Left lobe of liver (tissue), 2 donors: ENCODE results near the gene MRPL48. TPM values are rescaled to one million over a fixed set of nuclear protein-coding genes. Genes with fewer than 3 reads are reported as not detected.
"Not testable (repeated sequence)": the region's sequence is repeated elsewhere in the genome, so short reads cannot be mapped to it uniquely, and the experiment has no call there.

Source experiments
- ATAC-seq: fragments of 200-7000 bp; cut with Tn5 transposase; one replicate; pipeline ENCODE4 v1.9.1; 2020; ENCODE audit warnings: mild to moderate bottlenecking, moderate library complexity
- DNase-seq: peaks from one replicate; pipeline ENCODE4 v3.0.0-alpha.2; 2020; ENCODE audit warnings: low spot score
- total RNA-seq: library from RNA; stranded (reverse); gene quantifications from one replicate; pipeline ENCODE4 v1.2.1, GENCODE V29; 2021
- donor health status: DM: no; HTN: no; CAD: no; lungs with moderate emphysema.
- donor health status: DM: no; HTN: yes; CAD: no.

The MRPL48 gene
- total RNA-seq, 1 donor from 2014 or later: 14.9 TPM

DNA sequence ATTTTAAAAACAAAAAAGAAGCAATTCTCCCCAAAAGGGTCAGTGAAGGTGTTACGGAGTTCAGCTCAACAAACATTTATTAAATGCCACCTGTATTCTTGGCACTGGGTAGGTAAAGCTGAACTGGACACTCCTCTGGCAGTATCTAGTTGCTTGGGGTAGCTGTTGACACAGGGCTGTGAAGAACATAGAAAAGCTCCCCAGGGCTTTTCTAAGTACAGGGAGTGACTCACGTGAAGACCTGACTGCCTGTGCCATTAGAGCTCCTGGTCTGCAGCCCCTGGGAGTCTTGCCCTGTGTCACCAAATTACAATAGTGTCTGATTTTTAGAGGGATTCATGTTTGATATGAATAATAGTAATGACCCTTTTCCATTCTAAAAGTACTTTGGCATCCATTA lies 45.4 kb downstream of the MRPL48 start:
- no peak for ATAC-seq
- DNase-seq: no peak

DNA sequence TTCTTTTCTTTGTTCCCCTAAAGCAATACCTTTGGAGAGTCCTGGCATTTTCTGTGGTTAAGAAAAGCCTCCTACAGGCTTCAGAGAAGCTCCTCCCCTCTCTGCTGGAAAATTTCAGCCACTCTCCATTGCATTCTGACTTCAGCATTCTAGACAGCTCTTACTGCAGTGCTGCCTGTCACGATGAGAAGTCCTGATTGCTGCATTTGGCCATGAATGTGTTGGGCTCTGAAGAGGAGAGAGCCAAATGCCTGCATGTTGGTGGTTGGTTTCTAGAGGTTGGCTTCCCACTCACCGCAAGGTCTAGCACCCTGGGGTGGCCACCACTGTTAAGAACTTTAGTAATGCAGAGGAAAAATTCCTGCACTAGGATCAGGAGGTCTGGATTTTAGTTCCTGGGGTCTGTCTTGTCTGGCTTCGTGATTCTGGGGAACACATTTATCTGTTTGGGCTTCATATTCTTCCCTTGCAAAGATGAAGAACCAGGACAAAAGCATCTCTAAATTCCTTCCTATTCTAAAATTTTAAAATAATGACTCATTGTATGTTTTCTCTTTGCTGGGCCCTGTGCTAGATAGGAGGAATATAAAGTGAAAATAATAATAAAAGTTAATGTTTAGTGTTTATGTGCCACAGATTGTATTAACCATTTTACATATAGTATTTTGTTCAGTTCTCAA lies 50.9 kb downstream of the MRPL48 start:
- DNase-seq (no peak), ATAC-seq (no peak)

DNA sequence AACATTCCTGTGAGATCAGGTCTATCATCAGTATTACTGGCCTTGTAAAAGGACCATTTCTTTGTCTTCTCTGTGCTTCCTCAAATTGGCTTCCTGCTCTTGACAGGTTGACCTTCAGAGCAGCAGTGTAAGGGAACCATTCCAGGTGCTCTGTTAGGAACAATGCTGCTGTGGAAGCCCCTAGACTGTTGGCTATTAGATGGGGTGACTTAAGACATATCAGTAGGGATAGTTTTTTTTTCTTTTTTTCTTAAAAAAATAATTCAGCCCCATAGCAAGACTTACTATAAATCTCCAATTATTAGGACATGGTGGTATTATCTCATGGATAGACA lies 51.4 kb downstream of the MRPL48 start:
- ATAC-seq (no peak), DNase-seq (no peak)

DNA sequence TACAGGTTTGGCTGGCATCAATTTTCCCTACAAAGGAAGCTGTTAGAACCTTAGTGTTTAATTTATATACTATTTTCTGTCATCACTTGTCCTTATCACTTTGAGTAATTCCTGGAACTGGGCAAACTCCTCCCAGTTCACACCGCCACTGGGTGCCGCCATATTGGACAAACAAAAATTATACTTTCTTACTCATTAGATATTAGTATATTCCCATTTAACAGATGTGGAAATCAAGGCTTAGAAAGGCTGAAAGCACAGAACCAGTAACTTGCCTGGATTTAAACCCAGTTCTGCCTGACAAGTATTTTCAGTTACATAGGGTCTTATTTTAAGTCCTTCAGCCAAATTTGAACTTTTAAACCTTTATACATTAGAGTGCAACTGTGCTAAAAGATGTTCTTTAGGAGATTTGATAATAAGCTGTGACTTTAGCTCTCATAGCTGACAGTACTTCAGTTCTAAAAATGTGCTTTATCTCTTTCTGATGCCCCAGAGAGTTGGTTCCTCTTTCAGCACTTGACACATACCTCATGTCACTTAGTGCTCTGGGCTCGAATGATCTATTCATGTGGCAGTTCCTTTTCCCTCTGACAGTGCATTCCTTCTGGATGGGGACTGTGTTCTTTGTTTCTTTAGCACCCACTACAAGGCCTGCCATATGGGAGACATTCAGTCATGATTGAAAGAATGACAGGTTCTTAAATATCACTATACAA lies 63.5 kb downstream of the MRPL48 start:
- ATAC-seq: no peak

DNA sequence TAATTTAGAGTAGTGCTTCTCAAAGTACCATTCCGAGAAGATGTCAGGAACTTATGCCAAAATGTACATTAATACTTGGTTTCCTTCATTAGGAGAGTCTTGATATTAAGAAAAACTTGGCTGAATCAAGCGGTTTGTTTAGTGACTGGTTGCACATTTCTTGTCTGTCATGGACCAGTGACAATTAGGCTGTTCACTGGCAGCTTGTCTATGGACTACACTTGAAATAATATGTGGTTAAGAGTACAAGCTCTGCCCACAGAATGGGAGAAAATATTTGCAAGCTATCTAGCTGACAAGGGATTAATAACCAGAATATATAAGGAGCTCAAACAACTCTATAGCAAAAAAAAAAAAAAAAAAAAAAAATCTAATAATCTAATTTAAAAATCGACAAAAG lies 64.4 kb downstream of the MRPL48 start:
- no peak for ATAC-seq
- DNase-seq: no peak

More for the DNA sequence above, 63.5 kb downstream of the MRPL48 start:
- DNase-seq: no peak

DNA sequence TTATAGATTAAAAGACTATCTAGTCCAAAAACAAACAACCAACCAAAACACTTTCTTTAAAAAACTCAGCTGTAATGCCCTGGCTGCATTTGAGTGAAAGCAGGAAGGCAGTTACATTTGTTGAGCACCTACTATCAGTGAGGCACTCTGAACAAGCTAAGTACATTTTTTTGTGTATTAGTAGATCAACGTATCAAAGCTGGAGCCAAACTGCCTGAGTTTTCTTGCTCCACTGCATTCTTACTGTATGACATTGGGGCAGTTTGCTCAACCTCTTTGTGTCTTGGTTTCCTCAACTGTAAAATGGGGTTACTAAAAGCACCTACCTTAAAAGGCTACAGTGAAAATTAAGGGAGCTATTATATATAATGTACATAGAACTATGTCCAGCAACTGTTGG lies 67.0 kb downstream of the MRPL48 start:
- DNase-seq: no peak
- no peak for ATAC-seq

DNA sequence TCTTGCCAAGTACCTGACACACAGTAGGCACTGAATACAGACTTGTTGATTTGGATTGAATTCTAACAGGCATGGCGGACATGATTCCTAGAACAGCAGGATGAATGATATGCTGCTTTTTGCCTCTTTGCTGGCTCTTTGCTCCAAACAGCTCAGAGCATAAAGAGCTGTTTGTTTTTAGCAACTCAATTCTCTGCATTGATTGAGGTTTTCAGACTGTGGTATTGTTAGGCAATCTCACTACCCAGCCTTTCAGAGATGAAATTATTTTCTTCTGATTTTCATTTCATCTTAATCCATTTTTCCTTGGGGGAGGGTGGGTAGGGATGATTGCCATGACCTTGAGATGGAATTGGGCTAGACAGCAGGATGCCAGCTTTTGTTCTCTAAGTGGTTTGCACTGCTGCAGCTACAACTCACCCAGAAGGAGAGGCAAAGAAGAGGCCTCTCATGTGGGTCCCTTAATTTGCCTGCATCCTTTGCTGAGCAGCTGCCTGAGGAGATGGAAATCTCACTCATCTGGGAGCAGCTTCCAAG lies 68.4 kb downstream of the MRPL48 start:
- DNase-seq (no peak), ATAC-seq (no peak)

DNA sequence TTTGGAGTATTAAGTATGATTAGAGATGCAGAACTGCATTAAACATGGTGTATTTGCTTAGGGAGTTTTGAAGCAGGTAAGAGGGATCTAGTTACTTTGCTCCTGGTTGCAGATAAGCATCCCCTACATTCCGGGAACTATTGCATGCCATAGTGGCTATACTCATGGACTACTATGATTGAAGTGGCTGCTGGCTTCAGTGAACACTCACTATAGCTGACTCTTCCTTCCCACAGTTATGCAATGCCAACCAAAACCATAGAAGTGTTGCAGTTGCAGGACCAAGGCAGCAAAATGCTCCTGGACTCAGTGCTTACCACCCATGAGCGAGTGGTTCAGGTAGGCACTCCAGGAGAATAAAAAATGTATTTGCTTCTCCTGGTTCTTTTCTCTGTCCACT lies 72.0 kb downstream of the MRPL48 start:
- no peak for ATAC-seq

DNA sequence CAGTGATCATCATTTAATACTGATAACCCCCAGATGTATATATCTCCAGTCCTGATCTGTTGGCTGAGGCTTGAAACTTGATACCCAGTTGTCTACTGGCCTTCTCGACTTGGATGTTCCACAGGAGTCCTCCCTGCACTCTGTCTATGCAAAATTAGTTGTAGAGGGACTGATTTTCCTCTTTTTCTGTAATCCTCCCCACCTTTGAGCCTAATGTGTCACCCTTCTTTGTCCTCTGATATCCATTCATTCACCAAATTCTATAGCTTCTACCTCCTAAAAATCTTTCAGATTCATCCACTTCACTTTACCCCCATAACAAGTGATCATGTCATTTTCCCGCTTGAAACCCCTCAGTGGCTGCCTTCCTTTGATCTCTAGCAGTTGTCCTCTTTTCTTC lies 72.5 kb downstream of the MRPL48 start:
- DNase-seq (no peak), ATAC-seq (no peak)

More for the DNA sequence above, 72.0 kb downstream of the MRPL48 start:
- no peak for DNase-seq

DNA sequence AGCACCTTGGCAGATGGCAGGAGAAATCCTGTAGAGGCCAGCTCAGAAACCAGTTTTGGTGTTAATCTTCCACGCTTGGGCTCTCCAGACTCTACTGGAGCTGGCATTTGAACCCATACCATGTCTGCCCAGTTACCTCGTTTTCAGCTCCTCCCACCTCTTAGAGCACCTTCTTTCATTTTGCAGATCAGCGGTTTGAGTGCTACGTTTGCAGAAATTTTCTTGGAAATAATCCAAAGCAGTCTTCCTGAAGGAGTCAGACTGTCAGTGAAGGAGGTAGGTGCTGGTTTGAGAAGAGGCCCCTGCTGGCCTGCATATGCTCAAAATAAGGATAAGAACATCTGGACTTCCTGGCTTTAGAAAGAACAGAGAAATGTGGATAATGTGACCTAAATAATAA lies 75.3 kb downstream of the MRPL48 start:
- DNase-seq (no peak), ATAC-seq (no peak)

DNA sequence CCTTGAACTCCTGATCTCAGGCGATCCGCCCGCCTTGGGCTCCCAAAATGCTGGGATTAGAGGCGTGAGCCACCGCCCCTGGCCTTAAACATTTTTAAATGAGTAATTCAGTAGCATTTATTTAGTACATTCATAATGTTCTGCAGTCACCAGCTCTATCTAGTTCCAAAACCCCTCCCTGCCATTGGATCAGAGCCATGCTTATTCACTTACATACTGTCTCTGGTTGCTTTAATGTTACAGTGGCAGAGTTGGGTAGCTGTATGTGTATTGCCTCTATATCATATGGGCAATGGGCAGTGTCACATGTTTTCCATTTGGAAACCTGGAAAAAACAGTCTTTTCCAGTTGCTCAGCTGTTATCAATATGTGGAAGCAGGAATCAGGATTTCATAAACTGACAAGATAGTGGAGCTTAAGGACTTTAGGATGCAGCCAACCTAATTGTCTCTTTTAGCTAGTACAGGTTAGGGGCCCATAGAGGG lies 78.5 kb downstream of the MRPL48 start:
- DNase-seq: no peak

DNA sequence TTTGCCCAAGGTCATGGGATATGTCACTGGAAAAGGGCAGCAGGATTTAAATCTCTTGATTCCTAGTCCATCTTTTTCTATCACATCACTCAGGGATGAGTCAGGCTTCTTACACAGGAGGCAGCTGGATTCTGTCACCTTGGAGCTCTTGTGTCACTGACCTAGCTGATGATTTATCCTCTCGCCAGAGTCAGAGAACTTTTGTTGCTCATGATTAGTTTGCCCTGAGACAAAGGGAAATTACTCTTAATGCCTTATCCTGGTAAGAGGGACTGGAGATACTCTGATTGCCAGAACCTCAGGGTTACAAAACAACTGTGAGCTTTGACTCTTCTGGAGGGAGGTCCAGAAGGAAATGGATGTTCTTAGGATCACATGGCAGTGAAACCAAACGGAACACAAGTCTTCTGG lies 78.9 kb downstream of the MRPL48 start:
- ATAC-seq (no peak), DNase-seq (no peak)

More for the DNA sequence above, 78.5 kb downstream of the MRPL48 start:
- ATAC-seq: no peak

DNA sequence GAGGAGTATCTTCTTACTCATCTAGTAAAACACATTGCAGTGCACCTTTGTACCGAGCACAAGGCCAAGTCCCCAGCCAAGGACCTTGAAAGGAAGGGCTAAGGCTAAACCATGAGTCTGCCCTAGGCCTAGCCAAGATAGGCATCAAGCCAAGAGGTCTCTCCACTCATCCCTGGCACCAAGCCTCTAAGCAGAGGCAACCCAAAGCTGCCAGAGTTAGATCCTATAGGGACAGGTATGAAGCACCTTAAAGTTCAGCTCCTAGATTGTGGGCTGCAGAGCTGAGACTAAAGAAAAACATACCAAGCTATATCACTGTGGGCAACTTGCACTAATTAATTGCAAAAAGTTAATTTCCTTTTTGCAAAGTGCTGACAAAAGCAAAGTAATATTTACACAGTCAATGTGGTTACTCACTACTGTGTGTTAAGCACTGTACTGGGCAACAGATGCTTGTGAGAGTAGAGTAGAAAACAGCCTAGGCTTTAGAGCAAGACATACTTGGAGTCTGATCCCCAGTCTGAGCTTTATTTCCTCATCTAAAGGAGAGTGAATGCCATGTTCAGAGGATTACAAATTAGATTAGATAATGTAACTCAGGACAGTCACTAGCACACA lies 81.8 kb downstream of the MRPL48 start:
- peak; percentile 77 for ATAC-seq
- DNase-seq: peak; percentile 55

DNA sequence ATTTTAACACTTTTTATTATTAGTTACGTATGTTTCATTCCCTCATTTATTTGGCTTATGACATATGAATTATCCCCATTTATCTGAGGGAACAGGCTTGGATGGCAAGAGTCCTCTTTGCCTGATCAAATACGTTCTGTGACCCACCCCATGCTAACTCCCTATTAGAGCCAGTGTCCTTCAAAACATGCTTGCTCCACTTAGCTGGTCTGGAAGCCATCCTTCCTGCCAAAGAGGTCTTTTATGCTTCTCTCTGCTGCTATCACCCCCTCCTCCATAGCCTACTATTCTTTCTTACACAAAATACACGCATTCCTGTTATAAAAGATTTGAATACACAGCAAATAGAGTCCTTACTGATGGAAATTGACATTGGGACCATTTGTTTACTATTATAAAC lies 82.6 kb downstream of the MRPL48 start:
- no peak for ATAC-seq
- no peak for DNase-seq

DNA sequence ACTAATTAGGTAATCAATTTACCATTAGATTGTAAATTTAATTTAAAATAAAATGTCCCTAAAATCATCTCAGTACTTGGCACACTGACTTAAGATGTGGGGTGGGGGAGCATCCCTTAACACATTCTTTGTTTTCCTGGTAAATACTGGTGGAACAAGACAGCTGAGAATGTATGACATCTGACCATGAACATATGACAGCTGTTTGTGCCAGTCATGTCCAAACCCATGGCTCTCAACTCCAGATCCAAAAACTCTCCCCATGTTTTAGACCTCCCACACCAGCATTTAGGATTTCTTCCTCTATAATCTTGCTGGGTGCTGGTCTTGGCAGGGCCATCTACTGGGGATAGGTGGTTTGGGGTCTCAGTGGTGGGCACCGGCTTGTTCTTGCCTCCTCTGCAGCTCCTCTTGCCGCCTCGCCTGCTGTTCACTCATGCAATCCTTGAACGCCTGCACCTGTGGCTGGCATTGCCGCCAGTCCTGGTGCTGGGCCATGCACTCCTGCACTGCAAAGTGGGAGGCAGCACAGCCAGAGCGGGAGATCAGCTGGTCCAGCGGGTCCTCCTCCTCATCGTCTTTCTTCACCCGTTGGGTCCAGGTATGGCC lies 85.2 kb downstream of the MRPL48 start:
- DNase-seq (no peak), ATAC-seq (no peak)

DNA sequence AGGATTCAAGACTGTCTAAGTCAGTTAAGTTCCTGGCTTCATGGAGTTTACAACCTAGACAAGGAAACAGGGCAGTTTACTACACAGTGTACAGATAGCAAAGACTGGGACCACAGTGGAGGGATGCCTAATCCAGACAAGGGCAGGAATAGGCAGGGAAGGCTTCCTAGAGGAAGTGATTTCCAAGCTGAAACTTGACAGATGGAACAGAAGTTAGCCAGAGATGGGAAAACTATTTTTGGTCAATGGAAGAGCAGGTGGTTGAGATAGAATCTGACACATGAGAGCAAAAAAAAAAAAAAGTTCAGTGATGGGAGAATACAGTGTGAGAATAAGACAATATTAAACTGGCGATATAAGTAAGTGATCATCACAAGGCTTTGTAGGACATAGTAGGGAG lies 87.7 kb downstream of the MRPL48 start:
- DNase-seq: no peak
- no peak for ATAC-seq

DNA sequence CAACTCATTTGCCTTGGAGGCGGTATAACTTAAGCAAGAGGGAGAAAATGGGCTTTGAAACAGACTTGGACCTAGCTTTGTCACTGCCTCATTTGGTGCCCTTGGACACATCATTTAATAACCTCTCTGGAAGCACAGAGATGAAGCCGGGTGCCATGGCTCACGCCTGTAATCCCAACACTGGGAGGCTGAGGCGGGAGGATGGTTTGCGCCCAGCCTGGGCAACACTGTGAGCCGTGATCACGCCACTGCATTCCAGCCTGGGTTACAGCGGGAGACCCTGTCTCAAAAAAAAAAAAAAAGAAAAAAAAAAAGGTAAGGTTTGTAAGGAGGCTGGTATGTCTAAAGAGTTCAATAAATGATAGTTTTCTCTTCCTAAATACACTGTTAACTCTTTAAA lies 88.2 kb downstream of the MRPL48 start:
- no peak for ATAC-seq
- DNase-seq: no peak

DNA sequence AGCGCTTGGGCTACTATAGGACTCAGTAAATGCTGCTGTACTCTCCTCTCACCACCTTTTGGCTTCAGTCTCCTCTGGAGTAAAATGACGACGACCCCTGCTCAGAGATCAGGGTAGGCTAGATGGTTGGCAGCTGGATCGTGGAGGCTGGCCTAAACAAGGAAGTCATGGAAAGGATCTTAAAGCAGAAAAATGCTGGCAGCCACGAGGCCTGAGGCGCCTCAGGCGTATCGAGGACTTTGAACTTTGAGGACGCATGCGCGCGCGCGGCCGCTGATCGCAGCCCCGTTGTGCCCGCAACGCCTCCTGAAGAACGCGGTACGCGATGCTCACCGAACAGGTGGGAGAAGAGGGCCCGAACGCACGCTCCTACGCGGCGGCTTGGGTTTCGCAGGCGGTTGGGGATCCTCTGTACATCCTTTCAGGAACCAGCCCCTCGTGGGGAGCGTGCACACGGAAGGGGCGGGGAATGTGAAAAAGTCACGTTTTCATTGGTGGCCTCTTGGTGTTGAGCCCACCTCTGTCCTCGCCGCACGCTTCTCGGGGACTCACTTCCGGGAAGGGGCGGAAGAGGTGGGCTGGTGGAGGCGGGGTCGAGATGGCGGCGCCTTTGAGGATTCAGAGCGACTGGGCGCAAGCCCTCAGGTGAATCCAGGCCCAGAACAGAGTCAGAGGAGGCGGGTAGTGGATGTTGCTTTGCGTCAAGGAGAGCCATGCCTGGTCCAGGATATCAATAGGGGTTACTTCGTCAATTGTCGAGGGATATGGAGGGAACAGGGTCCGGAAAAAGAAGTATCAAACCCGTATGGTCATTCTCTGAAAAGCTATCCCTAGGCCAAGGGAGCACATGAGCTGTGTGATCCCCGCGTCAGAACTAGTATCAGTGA lies 89.0 kb downstream of the MRPL48 start, which contains the start of the genes COA4 and PAAF1:
Gene COA4 (minus strand): TSS at position 423 of the 887 bp plus-strand sequence. CDS start 3,468 bp downstream, outside the sequence.
Gene PAAF1 (plus strand): TSS at position 576 of the 887 bp plus-strand sequence. CDS start 23 bp downstream, at position 599.
- ATAC-seq (peak; percentile 98), DNase-seq (peak; percentile 94)

DNA sequence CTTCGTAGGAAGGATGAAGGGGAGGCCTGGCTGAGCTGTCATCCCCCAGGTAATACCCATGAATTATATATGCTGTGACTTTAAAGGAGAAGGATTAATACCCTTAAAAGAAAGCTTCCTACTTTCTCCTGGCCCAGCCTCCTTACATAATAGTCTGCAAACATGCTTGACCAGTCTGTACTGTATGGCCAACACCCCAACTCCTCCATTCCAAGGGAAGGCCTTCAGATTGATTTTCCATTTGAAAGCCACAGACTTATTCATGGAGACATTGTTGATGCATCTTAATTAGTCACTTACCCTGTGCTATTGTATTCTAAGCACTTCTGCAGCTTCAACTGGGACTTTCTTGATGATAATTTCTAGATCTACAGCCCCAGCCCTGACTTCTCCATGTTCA lies 91.1 kb downstream of the MRPL48 start:
- ATAC-seq: no peak
- no peak for DNase-seq

DNA sequence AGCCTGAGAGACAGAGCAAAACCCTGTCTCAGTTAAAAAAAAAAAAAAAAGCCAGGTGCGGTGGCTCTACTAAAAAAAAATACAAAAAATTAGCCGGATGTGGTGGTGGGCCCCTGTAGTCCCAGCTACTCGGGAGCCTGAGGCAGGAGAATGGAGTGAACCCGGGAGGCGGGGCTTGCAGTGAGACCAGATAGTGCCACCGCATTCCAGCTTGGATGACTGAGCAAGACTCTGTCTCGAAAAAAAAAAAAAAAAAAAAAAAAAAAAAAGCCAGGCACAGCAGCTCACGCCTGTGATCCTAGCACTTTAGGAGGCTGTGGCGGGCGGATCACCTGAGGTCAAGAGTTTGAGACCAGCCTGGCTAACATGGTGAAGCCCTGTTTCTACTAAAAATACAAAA lies 92.8 kb downstream of the MRPL48 start:
- ATAC-seq, DNase-seq: not testable (repeated sequence)
